Measurements from ENCODE around the gene MYO15B. TPM values are rescaled to one million over a fixed set of nuclear protein-coding genes. Genes with fewer than 3 reads are reported as not detected.

Gene MYO15B
- total and polyA plus RNA-seq, 2 experiments from 2014 or later, result 1.3 to 7.2 TPM

DNA sequence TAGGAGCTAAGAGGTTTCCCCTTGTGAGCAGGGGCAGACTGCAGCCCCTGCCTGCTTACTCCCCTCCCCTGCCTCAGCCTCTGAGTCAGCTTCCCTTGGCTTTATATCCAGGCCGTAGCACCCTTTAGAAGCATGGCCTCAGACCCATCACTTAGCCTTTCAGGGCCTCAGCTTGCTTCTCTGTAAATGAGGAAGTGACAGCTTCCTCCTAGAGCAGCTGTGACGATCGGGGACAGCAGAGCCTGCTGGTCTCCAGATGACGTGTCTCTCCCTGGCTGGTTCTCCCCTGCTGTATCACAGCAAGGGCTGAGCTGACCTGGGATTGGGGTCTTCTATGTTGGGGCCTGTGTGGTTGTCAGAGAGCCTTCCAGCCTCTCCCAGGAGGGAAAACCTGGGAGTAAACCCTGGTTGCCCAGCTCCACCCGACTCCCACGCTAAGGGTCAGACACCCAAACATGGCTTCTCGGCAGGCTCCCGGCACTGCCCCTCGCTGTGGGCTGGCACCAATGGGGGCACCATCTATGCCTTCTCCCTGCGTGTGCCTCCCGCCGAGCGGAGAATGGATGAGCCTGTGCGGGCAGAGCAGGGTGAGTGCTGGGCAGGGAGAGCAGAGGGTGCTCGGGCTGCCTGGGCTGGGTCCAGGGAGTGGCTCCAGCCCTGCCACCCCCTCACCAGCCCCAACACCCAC, 16.3 kb upstream of the MYO15B start:
- Histone ChIP-seq H3K4me1 (ENCODE audit: insufficient read depth) (no peaks in the 10 kb centered on the region), H3K4me2 (ENCODE audit: unreplicated experiment) (no peak overlapping the region), H3F3A (ENCODE audit: insufficient read depth) (no peaks in the 10 kb centered on the region), H4K20me1 (ENCODE audit: insufficient read depth) (no peaks in the 10 kb centered on the region), H3K27me3 (replicated peaks; ENCODE audit: insufficient read depth) (peaks cover 6% of the 10 kb centered on the region; the same call in 1 of the 2 replicates), H2AFZ (no peak overlapping the region), H3K4me3 (no peak overlapping the region), H3K9me3 (ENCODE audit: low read depth) (no peaks in the 10 kb centered on the region), H3K9me2 (ENCODE audit: insufficient read depth) (no peaks in the 10 kb centered on the region), H3K36me3 (ENCODE audit: low read depth) (no peaks in the 10 kb centered on the region), H3K79me2 (ENCODE audit: insufficient read depth) (no peaks in the 10 kb centered on the region), H3K9ac (no peak overlapping the region), H3K27ac (no peak overlapping the region)
- in situ Hi-C loops (cut with MboI), result no loop called here
- DNase-seq, result no peak
- no peak for TF ChIP-seq EZH2 (IDR thresholded peaks at IDR 0.05; ENCODE audit: insufficient read depth, poor library complexity, severe bottlenecking)
- TF ChIP-seq EZH2phosphoT487 (IDR thresholded peaks at IDR 0.05; ENCODE audit: insufficient read depth, low read depth), result no peak
- 77 to 78% methylated on average over 15 of the region's 15 CpGs for WGBS, 2 experiments (ENCODE audit: low coverage in 1 of 2, low lambda C conversion rate in 2 of 2, missing lambda C conversion rate in 2 of 2)

DNA sequence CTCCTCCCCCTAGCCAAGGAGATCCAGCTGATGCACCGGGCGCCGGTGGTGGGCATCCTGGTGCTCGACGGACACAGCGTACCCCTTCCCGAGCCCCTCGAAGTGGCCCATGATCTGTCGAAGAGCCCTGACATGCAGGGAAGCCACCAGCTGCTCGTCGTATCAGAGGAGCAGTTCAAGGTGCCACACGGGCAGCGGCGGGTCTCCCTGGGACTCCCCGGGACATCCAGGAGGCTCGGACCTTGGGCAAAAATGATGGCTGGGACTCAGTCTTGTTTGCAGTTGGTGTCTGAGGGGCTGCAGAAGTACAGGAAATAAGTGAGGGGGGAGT, 15.8 kb upstream of the MYO15B start:
- Histone ChIP-seq H2AFZ (no peak overlapping the region), H3K79me2 (ENCODE audit: insufficient read depth) (no peaks in the 10 kb centered on the region), H3K9ac (no peak overlapping the region), H3K9me2 (ENCODE audit: insufficient read depth) (no peaks in the 10 kb centered on the region), H3K4me3 (no peak overlapping the region), H3F3A (ENCODE audit: insufficient read depth) (no peaks in the 10 kb centered on the region), H3K36me3 (ENCODE audit: low read depth) (no peaks in the 10 kb centered on the region), H3K27ac (no peak overlapping the region), H3K4me1 (ENCODE audit: insufficient read depth) (no peaks in the 10 kb centered on the region), H3K4me2 (ENCODE audit: unreplicated experiment) (no peak overlapping the region), H3K9me3 (ENCODE audit: low read depth) (no peaks in the 10 kb centered on the region), H3K27me3 (replicated peaks; ENCODE audit: insufficient read depth) (peaks cover 6% of the 10 kb centered on the region; the same call in 1 of the 2 replicates), H4K20me1 (ENCODE audit: insufficient read depth) (no peaks in the 10 kb centered on the region)
- in situ Hi-C loops (cut with MboI), result no loop called here
- 80% methylated on average over 14 to 15 of the region's 16 CpGs for WGBS, 2 experiments (ENCODE audit: low coverage in 1 of 2, low lambda C conversion rate in 2 of 2, missing lambda C conversion rate in 2 of 2)
- no peak for TF ChIP-seq EZH2phosphoT487 (IDR thresholded peaks at IDR 0.05; ENCODE audit: insufficient read depth, low read depth)
- no peak for TF ChIP-seq EZH2 (IDR thresholded peaks at IDR 0.05; ENCODE audit: insufficient read depth, poor library complexity, severe bottlenecking)
- DNase-seq, result no peak

DNA sequence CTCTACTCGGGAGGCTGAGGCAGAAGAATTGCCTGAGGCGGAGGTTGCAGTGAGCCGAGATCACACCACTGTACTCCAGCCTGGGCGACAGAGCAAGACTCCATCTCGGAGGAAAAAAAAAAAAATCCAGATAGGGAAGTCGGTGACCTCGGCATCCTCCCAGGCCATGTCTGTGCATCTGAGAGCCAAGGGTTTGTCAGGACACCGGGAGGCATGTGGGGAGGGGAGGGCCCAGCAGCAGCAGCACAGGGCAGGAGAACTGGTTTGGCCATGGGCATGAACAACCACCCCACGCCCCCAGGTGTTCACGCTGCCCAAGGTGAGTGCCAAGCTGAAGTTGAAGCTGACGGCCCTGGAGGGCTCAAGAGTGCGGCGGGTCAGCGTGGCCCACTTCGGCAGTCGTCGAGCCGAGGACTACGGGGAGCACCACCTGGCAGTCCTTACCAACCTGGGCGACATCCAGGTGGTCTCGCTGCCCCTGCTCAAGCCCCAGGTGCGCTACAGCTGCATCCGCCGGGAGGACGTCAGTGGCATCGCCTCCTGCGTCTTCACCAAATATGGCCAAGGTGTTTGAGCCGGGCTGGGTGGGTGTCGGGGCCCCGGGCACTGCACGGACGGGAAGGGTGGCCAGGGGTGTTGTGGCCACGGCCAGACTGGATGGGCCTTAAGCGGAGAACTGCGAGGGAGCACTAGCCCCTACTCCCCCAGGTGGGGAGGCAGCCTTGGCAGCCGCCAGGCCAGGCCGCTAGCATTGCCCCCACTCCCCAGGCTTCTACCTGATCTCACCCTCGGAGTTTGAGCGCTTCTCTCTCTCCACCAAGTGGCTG, 14.7 kb upstream of the MYO15B start:
- H3K9me3 ChIP-seq (ENCODE audit: low read depth), result no peaks in the 10 kb centered on the region
- H4K20me1 ChIP-seq (ENCODE audit: insufficient read depth), result no peaks in the 10 kb centered on the region
- no peak for TF ChIP-seq EZH2 (IDR thresholded peaks at IDR 0.05; ENCODE audit: insufficient read depth, poor library complexity, severe bottlenecking)
- TF ChIP-seq EZH2phosphoT487 (IDR thresholded peaks at IDR 0.05; ENCODE audit: insufficient read depth, low read depth), result no peak
- no peaks in the 10 kb centered on the region for H3K36me3 ChIP-seq (ENCODE audit: low read depth)
- 0 out of 2 replicates have a peak, but pooled peaks cover 6% of the 10 kb centered on the region for H3K27me3 ChIP-seq (replicated peaks; ENCODE audit: insufficient read depth)
- no peak overlapping the region for H3K27ac ChIP-seq
- DNase-seq, result no peak
- H3K79me2 ChIP-seq (ENCODE audit: insufficient read depth), result no peaks in the 10 kb centered on the region
- no peak overlapping the region for H3K9ac ChIP-seq
- H3K4me3 ChIP-seq, result no peak overlapping the region
- H3K9me2 ChIP-seq (ENCODE audit: insufficient read depth), result no peaks in the 10 kb centered on the region
- no peak overlapping the region for H3K4me2 ChIP-seq (ENCODE audit: unreplicated experiment)
- H2AFZ ChIP-seq, result no peak overlapping the region
- no peaks in the 10 kb centered on the region for H3K4me1 ChIP-seq (ENCODE audit: insufficient read depth)
- in situ Hi-C loops (cut with MboI), result no loop called here
- no peaks in the 10 kb centered on the region for H3F3A ChIP-seq (ENCODE audit: insufficient read depth)
- 78 to 79% methylated on average over 29 to 36 of the region's 39 CpGs for WGBS, 2 experiments (ENCODE audit: low coverage in 1 of 2, low lambda C conversion rate in 2 of 2, missing lambda C conversion rate in 2 of 2)

DNA sequence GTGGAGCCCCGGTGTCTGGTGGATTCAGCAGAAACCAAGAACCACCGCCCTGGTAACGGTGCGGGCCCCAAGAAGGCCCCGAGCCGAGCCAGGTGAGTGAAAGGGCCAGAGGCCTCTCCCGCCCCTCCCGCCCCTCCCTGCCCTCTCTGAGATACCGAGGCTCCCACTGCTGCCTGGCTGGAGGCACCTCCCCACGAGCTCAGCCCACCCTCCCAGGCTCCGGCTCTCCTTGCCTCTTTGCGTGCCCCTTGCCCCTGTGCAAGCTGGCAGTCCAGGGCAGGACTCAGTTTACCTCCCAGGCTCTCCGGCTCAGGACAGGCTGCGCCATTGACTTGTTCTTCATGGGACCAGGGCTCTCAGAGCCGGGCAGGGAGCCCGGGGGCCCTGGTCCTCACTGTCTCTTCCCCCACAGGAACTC, 14.1 kb upstream of the MYO15B start:
- Histone ChIP-seq H3K27ac (no peak overlapping the region), H3K79me2 (ENCODE audit: insufficient read depth) (no peaks in the 10 kb centered on the region), H4K20me1 (ENCODE audit: insufficient read depth) (no peaks in the 10 kb centered on the region), H3K4me1 (ENCODE audit: insufficient read depth) (no peaks in the 10 kb centered on the region), H3K27me3 (replicated peaks; ENCODE audit: insufficient read depth) (0 out of 2 replicates have a peak, but pooled peaks cover under 1% of the 10 kb centered on the region), H3K9ac (no peak overlapping the region), H2AFZ (no peak overlapping the region), H3K36me3 (ENCODE audit: low read depth) (no peaks in the 10 kb centered on the region), H3K4me2 (ENCODE audit: unreplicated experiment) (no peak overlapping the region), H3K4me3 (no peak overlapping the region), H3K9me2 (ENCODE audit: insufficient read depth) (no peaks in the 10 kb centered on the region), H3F3A (ENCODE audit: insufficient read depth) (no peaks in the 10 kb centered on the region), H3K9me3 (ENCODE audit: low read depth) (no peaks in the 10 kb centered on the region)
- WGBS, 2 experiments (ENCODE audit: low coverage in 1 of 2, low lambda C conversion rate in 2 of 2, missing lambda C conversion rate in 2 of 2), result 63 to 79% methylated on average over 6 to 15 of the region's 16 CpGs
- TF ChIP-seq EZH2 (IDR thresholded peaks at IDR 0.05; ENCODE audit: insufficient read depth, poor library complexity, severe bottlenecking) (no peak), EZH2phosphoT487 (IDR thresholded peaks at IDR 0.05; ENCODE audit: insufficient read depth, low read depth) (no peak)
- in situ Hi-C loops (cut with MboI), result no loop called here
- no peak for DNase-seq
